Measurements from ENCODE around the gene GZMB. TPM values are rescaled to one million over a fixed set of nuclear protein-coding genes. Genes with fewer than 3 reads are reported as not detected.

GZMB gene, protein sequence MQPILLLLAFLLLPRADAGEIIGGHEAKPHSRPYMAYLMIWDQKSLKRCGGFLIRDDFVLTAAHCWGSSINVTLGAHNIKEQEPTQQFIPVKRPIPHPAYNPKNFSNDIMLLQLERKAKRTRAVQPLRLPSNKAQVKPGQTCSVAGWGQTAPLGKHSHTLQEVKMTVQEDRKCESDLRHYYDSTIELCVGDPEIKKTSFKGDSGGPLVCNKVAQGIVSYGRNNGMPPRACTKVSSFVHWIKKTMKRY
- total RNA-seq = 1,000 to 10,000 TPM; 1,692 to 2,337 TPM

DNA sequence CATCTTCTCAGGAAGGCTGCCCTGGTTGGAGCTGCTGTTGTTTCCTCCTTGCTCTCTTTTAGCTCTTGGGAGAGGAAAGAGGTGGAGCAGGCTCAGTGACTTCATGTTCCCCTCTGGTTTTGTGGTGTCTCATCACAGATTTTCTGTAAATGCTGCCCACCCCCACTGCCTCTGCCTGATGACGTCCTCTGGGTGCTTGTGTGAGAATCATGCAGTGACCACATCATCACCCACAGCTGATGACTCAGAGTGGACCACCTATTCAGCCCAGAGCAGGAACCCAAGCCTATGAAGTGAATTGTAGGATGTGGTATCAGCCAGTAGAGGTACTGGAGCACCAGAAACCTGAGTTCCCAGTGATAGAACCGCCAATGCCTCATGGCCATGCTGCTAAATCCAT is at the start of gene GZMB:
TSS of gene GZMB (minus strand) at position 33 of the 400 bp plus-strand sequence. CDS start at position 3, 30 bp downstream.
- peaks cover 0 to 6% of the 10 kb centered on the region in 2 donors for H3K9me3 Mint-ChIP-seq
- peaks cover 28 to 56% of the 10 kb centered on the region in 2 donors for H3K36me3 Mint-ChIP-seq
- ATAC-seq (peak; percentile 88 to 90), DNase-seq (ENCODE audit: low spot score in 2 of 2) (peak; percentile 67 to 78)
- peak within 1 kb of the TSS; percentile 88 to 98 for H3K27ac Mint-ChIP-seq

DNA sequence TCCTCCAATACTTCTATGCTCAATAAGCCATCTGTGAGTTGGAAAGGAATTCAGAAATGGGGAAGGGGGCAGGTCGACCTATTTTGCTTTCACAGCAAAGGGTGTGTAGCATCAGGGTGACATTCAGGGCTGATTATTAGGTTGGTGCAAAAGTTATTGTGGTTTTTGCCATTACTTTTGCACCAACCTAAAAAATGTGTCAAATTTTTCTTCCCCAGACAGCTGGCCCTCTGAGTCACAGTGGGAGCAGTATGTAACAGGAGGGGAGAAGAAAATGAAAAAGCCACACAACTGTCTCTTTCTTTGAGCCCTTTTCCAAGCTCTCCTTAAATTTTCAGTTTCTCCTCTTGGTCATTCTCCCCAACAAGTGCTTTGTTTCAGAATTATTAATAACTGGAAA is 47.1 kb upstream of the GZMB start:
- H3K27ac Mint-ChIP-seq = no peak overlapping the region
- no peak for ATAC-seq

DNA sequence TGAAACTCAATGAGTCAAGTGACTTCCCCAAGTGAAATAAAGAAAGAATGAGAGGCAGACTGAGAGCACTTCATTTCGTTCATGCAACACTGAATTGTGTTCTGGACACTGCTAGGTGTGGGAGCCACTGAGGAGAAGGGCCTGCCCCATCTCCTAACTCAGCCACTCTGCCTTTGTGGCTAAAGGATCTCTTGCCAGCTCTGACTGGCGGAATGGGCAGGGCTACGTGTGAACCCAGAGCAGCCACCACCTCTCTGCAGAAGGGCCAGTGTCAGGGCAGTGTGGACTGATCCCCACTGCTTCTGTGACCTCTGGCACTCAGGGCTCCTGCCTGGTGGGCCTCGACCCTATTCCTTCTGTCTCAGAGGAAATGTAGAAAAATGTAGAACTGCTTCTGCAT is 46.5 kb upstream of the GZMB start:
- no peak for DNase-seq (ENCODE audit: low spot score in 2 of 2)
- peaks cover 3 to 4% of the 10 kb centered on the region in 2 donors for H3K9me3 Mint-ChIP-seq
- ATAC-seq = peak in 1 of 2 donors; percentile 25
- H3K27ac Mint-ChIP-seq = no peak overlapping the region
- H3K36me3 Mint-ChIP-seq = peaks cover 5 to 12% of the 10 kb centered on the region in 2 donors

More for the DNA sequence above, 47.1 kb upstream of the GZMB start:
- DNase-seq (ENCODE audit: low spot score in 2 of 2) = no peak
- Mint-ChIP-seq H3K36me3 (peaks cover 5 to 12% of the 10 kb centered on the region in 2 donors), H3K9me3 (peaks cover under 1 to 1% of the 10 kb centered on the region in 2 donors)

DNA sequence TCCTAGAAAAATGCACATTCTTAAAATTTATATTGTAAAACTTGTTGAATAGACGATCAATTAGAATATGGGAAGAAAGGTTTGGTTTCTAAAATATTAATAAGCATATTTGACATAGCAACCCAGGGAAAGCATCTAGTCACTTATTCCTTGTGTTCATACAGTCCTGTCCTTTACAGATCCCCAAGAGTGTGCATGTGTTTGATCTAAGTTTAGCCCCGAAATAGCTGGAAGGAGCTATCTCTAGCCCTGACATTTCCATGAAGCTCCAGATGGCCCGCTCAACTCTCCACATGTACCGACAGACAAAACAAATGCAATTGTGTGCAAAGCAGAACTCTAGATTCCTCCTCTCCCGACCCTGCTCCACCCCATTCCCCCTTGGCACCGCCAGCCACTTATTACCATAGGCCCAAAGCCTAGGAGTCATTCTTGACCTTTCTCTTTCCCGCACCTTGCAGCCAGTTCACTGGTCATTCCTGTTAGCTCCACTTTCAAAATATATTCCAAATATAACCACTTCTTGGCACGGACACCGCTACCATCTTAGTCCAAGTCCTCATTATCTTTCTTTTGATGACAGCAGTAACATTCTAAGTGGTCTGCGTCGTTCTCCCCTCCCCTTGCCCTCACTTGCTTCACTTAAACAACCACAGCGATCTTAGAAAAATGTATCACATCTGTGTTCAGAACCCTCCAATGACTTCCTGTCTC is 45.4 kb upstream of the GZMB start:
- H3K27ac Mint-ChIP-seq = peak overlapping the region in 1 of 2 donors; percentile 81
- DNase-seq (ENCODE audit: low spot score in 2 of 2) (no peak), ATAC-seq (no peak)
- peaks cover 5 to 12% of the 10 kb centered on the region in 2 donors for H3K36me3 Mint-ChIP-seq
- H3K9me3 Mint-ChIP-seq = peaks cover 3 to 4% of the 10 kb centered on the region in 2 donors

DNA sequence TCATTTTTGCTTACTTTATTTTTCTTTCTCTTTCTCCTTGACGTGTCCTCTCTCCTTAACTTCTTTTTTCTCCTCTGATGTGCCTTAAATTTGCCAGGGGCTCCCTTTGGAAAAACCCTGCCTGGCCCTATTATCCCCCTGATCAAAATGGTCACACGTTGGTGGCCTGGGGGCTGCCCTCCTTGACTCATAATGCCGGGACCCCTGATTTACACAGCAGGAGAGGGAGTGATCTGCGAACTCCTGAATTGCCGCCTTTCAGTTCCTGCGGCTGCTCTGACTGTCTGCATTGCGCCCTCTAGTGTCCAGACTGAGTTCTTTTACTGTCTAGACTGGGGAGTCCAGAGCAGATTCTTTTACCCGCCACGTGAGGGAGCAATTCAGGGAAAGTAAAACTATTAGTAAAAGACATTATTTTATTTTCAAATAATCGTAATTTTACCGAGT is 44.8 kb upstream of the GZMB start:
- Mint-ChIP-seq H3K9me3 (peaks cover 3 to 4% of the 10 kb centered on the region in 2 donors), H3K36me3 (peaks cover 5 to 12% of the 10 kb centered on the region in 2 donors), H3K27ac (peak overlapping the region; percentile 81 to 97)
- ATAC-seq (peak; percentile 66 to 77), DNase-seq (ENCODE audit: low spot score in 2 of 2) (peak; percentile 79 to 80)

DNA sequence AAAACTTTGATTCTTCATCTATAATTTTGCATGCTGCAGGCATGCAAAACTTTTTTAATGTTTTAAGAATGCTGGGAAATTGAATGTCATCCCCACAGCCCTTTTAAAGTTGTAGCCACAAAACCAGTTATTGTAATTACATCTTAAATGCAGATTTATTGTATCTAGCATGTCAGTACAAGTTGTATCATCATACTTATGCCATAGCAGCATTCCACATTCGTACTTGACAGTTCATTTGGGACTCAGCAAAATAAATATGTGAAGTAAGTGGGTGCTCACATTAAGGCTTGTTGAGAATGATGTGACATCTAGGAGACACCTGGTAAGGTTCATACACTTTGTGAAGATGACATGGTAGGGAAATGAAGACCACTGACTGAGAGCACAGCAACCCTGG is 44.0 kb upstream of the GZMB start:
- ATAC-seq (no peak), DNase-seq (ENCODE audit: low spot score in 2 of 2) (no peak)
- Mint-ChIP-seq H3K9me3 (peaks cover 3 to 4% of the 10 kb centered on the region in 2 donors), H3K36me3 (peaks cover 5 to 12% of the 10 kb centered on the region in 2 donors), H3K27ac (peak overlapping the region in 1 of 2 donors; percentile 81)

DNA sequence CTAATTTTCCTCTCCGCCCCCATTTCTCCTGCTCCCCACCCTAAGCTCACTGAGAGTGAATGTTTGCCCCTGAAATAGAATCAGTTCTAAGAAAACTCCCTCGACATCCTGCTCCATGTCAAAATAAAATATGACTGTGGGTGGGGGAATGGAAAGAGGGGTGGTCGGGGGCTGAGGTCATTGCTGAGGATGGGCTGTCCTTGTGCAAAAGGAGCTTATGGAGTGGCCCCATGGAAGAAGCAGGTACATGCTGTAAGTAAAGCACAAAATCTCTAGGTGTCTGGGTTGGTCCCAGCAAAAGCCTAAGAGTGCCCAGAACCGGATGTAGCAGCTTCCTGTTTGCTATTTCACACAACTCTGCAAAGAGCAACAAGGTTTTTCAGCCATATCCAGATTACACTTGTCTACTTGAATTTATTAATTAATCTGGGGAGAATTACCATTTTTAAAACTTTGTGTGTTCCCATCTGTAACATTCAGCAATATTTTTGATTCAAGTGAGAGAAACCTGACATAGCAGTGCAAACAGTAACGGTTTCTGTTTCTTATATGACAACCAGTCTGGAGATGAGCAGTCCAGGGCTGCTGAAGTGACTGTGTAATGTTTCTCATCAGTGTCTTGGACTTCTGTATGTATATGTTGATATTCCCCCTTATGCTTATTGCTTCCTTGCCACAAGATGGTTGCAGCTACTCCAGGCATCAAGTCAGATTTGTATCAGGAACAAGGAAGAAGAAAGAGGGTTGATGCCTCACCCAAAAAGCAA is 40.4 kb upstream of the GZMB start:
- Mint-ChIP-seq H3K36me3 (peaks cover 5 to 12% of the 10 kb centered on the region in 2 donors), H3K9me3 (peaks cover 3 to 4% of the 10 kb centered on the region in 2 donors), H3K27ac (peak overlapping the region; percentile 93 to 97)
- ATAC-seq (peak; percentile 26 to 49), DNase-seq (ENCODE audit: low spot score in 2 of 2) (peak in 1 of 2 donors; percentile 33)

DNA sequence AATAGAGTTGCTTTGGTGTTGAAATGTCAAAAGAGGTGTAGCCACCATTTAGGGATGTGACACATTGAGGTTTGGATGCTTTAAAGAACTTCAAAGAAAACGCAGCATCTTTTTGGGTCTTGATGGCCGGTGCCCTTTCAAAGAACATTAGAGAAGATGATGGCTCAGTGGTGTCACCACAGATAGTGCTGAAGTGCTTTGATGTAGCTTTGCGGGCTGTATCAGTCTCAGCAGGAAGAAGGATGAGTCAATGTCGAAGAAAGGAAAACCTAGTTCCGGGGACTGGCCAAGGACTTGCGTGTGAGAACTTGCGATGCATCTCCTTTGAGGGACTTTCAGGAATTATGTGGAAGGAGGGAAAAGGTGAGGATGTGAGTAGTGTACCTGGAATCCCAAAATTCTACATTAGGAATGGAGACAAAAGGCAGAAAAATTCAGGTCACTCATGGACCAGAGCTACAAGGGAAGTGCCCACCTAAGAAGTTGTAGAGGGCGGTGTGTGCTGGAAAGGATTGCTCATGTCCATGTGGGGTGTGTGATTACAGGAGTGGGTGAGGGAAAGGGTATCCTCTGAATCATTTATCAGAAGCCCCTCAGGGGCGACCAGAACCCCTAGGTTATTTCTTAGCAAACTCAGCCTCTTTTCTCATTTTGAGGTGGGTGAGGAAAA is 39.7 kb upstream of the GZMB start:
- Mint-ChIP-seq H3K36me3 (peaks cover 1 to 8% of the 10 kb centered on the region in 2 donors), H3K27ac (peak overlapping the region; percentile 93 to 97), H3K9me3 (peaks cover 3 to 4% of the 10 kb centered on the region in 2 donors)
- DNase-seq (ENCODE audit: low spot score in 2 of 2) (peak; percentile 68 to 84), ATAC-seq (peak; percentile 87 to 91)

DNA sequence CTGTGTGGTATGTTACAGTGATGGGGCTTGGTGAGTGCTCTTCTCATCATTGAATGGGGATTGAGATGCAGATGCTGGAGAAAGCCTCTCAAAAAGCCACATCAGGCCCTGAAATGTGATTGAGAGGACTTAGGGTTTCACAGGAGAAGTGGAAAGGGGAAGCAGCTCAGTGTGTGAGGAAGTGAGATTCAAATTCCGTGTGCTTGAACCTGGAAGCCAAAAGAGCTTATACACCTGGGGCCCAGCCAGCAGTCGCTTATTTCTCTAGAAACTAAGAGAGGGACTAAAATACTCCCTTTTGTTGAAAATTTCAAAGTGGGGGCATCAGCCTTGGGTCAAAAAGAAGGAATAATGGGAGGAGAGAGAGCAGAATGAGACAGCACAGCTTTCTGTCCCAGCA is 39.1 kb upstream of the GZMB start:
- ATAC-seq = no peak
- H3K27ac Mint-ChIP-seq = peak overlapping the region; percentile 93 to 96
- peaks cover under 1 to 9% of the 10 kb centered on the region in 2 donors for H3K36me3 Mint-ChIP-seq
- DNase-seq (ENCODE audit: low spot score in 2 of 2) = no peak
- peaks cover 3 to 7% of the 10 kb centered on the region in 2 donors for H3K9me3 Mint-ChIP-seq

DNA sequence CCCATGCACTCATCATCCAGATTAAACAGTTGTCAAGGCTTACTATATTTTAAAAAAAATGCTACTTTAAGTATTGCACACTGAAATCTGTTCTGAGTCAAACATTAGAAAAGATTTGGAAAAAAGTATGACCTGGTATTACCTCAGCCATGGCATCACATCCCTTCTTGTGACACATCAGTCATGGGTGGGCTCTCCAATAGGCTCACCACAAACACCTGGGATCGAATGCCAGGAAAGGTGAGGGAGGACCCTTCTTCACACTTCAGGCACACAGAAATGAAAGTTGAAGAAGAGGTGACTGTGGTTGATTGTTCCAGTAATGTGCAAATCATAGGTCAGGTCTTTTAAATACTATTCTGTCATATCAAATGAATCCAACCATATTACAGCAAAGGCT is 36.6 kb upstream of the GZMB start:
- Mint-ChIP-seq H3K9me3 (peaks cover 0 to 12% of the 10 kb centered on the region in 2 donors), H3K36me3 (peaks cover 10 to 14% of the 10 kb centered on the region in 2 donors), H3K27ac (peak overlapping the region; percentile 56 to 63)
- no peak for DNase-seq (ENCODE audit: low spot score in 2 of 2)
- peak; percentile 1 to 31 for ATAC-seq

DNA sequence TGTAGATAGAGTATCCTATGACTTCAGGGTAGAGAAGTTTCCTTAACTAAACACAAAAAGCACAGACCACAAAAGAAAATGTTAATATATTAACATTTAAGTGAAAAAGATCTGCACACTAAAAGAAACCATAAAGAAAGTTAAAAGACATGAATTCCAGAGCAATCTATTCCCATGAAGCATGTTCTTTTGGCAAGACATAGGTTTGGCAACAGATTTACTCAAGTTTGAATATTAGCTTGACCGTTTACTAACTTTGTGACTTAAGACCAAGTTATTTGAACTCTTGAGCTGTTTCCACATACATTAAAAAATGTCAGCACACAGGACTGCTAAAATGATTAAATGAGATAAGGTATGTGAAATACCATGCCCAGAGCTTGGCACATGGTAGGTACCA is 35.7 kb upstream of the GZMB start:
- Mint-ChIP-seq H3K27ac (no peak overlapping the region), H3K36me3 (peaks cover 10 to 14% of the 10 kb centered on the region in 2 donors), H3K9me3 (peaks cover 0 to 12% of the 10 kb centered on the region in 2 donors)
- DNase-seq (ENCODE audit: low spot score in 2 of 2) (no peak), ATAC-seq (no peak)

DNA sequence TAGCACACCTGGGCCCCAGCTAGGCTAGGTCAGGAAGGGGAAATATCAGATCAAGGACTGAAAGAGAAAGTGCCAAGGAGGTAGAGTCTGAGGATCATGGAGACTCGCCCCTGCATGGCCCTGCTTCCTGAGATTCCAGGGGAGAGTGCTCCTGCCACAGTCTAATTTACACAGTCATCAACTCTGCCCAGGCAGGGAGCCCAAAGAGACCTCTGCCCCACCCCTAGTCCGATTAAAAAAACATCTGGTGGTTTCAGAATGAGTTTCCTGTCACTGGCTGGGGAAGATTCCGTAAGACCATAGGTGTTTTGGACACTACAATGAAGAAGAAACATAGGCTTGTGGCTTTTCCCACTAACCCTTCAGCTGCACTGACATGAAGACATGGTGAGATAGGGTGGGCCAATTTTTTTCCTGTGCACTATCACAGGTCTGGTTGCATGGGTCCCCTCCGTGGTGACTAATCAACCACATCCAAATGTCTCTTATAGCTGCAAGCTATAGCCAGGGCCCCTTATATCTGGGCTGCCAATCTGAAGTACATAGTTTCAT is 31.5 kb upstream of the GZMB start:
- DNase-seq (ENCODE audit: low spot score in 2 of 2) (peak; percentile 45 to 64), ATAC-seq (peak; percentile 87 to 89)
- H3K9me3 Mint-ChIP-seq = peaks cover 0 to 20% of the 10 kb centered on the region in 2 donors
- peaks cover 10 to 24% of the 10 kb centered on the region in 2 donors for H3K36me3 Mint-ChIP-seq
- H3K27ac Mint-ChIP-seq = peak overlapping the region; percentile 82 to 83

DNA sequence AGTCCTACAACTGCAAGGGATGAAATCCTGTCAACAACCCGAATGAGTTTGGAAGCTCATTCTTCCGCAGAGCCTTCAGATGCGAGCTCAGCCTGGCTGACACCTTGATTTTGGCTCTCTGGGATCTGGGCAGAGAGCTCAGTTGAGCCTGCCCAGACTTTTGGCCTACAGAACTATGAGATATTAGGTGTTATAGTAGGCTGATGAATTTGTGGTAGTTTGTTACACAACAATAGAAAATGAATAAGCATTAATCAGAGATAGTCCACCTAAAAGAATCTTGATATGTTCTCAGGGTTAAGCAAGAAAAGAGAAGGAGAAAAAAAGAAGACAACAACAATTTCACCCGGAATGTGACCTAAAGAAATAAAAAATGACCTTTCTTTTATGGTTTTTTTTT is 30.4 kb upstream of the GZMB start:
- Mint-ChIP-seq H3K27ac (peak overlapping the region; percentile 82 to 85), H3K9me3 (peaks cover 0 to 20% of the 10 kb centered on the region in 2 donors), H3K36me3 (peaks cover 10 to 24% of the 10 kb centered on the region in 2 donors)
- ATAC-seq (no peak), DNase-seq (ENCODE audit: low spot score in 2 of 2) (no peak)

DNA sequence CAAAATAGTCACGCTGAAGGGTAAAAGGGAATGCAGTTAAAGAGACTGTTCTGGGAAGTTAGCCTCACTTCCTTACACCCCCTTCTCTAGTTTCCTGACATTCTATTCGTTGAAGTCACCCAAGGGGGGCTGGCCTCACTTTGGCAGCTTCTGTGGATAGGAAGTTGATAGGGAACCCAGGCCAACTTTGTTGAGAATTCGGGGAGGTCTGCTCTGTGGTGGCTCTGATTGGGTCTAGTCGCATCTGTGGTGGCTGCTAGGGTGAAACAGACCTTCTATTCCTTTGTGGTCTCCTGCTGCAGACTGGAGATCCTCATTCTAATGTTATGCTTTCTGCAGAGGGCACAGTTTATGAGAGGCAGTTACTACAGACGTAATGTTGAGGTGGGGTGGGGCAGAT is 28.8 kb upstream of the GZMB start:
- Mint-ChIP-seq H3K36me3 (peaks cover 6 to 18% of the 10 kb centered on the region in 2 donors), H3K27ac (peak overlapping the region; percentile 15 to 82), H3K9me3 (peaks cover 0 to 14% of the 10 kb centered on the region in 2 donors)
- no peak for DNase-seq (ENCODE audit: low spot score in 2 of 2)
- no peak for ATAC-seq

DNA sequence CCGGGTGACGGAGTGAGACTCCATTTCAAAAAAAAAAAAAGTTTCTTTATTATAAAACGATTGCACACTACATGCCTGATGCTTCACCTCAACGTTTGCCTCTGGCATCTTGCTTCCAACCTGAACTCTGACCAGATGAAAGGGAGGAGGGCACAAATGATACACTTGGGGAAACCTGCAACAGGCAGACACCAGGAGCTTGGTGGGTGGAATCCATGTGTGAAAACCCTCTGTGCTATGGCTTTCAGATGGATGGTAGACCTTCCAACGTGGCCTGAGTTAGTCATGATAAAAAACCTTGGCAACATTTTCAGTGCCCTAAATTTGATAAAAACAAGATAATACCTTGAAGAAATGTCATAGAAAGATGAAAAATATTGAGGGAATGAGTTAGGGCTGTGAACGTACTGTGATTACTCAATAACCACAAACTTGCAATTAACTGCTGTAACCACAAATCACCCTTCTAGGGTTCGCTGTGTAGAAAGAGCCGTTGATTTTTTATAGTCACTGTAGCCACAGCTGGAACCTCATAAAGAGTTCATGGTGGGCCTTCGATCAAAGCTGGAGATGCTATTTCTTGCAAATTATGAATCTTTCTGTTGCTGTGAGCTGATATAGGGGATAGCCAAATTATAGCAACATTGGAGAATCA is 26.1 kb upstream of the GZMB start:
- H3K36me3 Mint-ChIP-seq = peaks cover 0 to 10% of the 10 kb centered on the region in 2 donors
- peak; percentile 73 to 80 for ATAC-seq
- peaks cover 0 to 8% of the 10 kb centered on the region in 2 donors for H3K9me3 Mint-ChIP-seq
- H3K27ac Mint-ChIP-seq = peak overlapping the region; percentile 52 to 62
- no peak for DNase-seq (ENCODE audit: low spot score in 2 of 2)
